GM21515 (cell line): ENCODE data around the gene ZNF605.
"Not testable (repeated sequence)": the region's sequence is repeated elsewhere in the genome, so short reads cannot be mapped to it uniquely, and the experiment has no call there.

Experiments
- ATAC-seq: cut with Tn5 transposase; IDR thresholded peaks from one replicate; pipeline ENCODE4 v1.9.1; 2021; ENCODE audit not compliant: unreplicated experiment

Gene ZNF605

DNA sequence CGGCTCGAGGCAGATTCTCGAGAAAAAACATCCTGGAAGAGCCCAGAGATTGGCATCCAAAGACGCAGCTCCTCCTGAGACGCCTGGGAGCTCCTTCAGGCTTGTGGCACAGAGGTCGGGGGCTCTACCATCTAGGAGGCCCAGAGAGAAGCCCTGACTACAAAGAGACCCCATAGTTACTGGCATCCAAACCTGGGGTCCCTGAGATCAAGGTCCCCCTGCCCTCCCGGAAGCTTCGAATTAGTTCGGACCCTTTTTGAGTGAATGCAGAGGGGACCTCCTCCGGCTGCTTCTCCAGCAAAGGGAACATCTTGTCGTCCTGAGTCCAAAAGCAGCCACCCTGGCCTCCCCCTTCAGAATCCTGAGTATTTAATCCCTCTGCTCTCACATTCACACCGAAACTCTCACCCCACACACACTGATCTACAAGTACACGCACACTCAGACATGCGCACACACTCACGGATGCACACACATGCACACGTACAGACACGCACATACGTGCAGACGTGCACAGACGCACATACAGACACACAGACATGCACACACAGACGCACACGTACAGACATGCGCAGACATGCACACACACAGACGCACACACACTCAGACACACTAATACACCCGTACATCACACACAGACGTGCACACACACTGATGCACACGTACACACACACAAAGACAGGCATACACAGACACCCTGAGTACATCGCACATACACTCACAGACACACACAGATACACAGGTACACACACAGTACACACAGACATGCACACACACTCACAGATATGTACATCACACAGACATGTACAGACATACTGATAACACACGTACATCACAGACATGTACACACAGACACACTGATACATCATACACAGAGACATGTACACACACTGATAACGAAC, 5.9 kb downstream of the ZNF605 start:
- no peak for ATAC-seq

- no peak for ATAC-seq
These were observed 7.7 kb downstream of the ZNF605 start for GRCh38 chr12:132948146-132949066.

DNA sequence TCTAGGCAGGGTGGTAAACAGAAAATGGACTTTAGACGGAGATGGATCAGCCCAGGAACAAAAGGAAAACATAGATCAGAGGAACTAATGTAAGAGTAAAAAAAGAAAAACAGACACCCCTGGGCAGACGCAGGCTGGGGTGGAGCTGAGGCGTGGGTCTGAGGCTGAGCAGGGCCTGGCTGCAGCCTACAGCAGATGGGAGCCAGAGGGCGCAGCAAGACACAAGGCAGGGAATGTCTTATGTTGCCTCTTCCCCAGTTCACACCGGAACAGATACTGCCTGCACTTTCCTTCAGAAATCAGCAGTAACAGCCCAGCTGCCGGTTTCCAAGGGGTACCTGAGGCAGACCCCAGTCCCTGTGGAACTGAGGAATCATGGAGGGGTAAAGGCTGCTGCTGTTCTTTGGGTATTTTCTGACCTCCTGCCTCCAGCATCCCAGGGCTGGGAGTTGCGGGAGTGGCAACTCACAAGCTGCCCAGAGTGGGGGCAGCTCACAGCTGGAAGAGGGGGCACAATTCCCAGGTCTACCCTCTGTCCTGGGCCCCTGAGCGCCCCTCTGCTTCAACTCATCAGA, 9.8 kb downstream of the ZNF605 start:
- no peak for ATAC-seq

GRCh38 chr12:132945806-132946205, 10.3 kb downstream of the ZNF605 start:
- ATAC-seq: no peak

GRCh38 chr12:132942611-132943010, 13.5 kb downstream of the ZNF605 start:
- ATAC-seq: no peak

- ATAC-seq: no peak
These were observed 14.7 kb downstream of the ZNF605 start for GRCh38 chr12:132941336-132941954.

GRCh38 chr12:132940071-132940719, 15.9 kb downstream of the ZNF605 start:
- no peak for ATAC-seq

DNA sequence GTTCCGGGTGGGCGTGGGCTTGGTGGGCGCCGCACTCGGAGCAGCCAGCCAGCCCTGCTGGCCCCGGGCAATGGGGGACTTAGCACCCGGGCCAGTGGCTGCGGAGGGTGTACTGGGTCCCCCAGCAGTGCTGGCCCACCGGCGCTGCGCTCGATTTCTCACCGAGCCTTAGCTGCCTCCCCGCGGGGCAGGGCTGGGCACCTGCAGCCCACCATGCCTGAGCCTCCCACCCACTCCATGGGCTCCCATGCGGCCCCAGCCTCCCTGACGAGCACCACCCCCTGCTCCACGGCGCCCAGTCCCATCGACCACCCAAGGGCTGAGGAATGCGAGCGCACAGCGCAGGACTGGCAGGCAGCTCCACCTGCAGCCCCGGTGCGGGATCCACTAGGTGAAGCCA, 17.3 kb downstream of the ZNF605 start:
- ATAC-seq: not testable (repeated sequence)

- ATAC-seq: no peak
These were observed 18.6 kb downstream of the ZNF605 start for GRCh38 chr12:132937476-132937875.

DNA sequence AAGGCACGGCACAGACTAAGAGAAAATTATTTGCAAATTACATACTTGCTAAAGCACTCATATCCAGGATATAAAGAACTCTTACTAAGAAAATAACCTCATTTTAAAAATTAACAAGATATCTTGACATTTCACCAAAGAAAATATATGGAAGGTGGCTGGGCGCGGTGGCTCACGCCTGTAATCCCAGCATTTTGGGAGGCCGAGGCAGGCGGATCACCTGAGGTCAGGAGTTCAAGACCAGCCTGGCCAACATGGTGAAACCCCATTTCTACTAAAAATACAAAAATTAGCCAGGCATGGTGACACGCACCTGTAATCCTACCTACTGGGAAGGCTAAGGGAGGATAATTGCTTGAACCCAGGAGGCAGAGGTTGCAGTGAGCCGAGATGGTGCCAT, 19.2 kb downstream of the ZNF605 start:
- not testable (repeated sequence) for ATAC-seq

GRCh38 chr12:132936163-132936562, 19.9 kb downstream of the ZNF605 start:
- no peak for ATAC-seq

GRCh38 chr12:132926415-132926833, 29.7 kb downstream of the ZNF605 start:
- ATAC-seq: no peak

GRCh38 chr12:132925597-132926414, 30.3 kb downstream of the ZNF605 start:
- no peak for ATAC-seq

- ATAC-seq: no peak
These were observed 31.8 kb downstream of the ZNF605 start for GRCh38 chr12:132924356-132924755.

GRCh38 chr12:132923356-132923909, 32.7 kb downstream of the ZNF605 start:
- ATAC-seq: no peak

DNA sequence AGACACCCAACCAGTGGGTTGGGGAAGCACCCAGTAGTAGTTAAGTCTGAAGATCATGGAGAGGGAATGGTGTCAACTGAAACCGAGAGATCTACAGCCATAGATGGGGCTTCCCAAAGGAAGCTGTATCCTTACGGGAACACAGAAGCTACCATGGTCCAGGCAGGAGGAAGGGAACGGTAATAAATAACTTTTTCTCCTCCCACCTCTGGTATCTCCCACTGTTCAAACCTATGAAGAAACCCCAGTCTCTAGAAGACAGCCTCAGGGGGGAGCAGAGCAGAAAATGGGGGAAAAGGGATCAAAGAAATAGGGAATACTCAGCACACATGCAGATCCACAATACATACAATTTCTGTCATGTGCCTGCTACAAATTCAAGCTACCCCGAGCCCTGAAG, 33.4 kb downstream of the ZNF605 start:
- ATAC-seq: no peak

DNA sequence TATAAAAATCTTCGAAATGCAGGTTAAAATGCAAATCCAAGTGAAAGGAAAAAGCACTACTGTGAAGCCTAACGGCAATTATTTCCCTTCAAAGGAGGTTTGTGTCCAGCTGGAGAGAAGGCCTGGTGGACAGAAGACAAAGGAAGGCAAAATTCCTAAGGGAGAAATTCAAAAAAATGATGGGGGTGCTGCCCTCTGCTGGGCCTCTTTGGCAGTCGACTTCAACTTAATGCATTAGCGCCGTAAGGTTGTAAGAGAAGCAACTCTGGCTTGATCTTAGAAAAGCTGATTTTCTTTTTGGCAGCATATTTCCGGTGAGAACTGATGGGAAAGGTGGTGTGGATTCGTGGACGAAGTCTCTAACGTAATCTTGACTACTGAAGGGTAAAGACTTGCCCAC, 34.4 kb downstream of the ZNF605 start:
- no peak for ATAC-seq

DNA sequence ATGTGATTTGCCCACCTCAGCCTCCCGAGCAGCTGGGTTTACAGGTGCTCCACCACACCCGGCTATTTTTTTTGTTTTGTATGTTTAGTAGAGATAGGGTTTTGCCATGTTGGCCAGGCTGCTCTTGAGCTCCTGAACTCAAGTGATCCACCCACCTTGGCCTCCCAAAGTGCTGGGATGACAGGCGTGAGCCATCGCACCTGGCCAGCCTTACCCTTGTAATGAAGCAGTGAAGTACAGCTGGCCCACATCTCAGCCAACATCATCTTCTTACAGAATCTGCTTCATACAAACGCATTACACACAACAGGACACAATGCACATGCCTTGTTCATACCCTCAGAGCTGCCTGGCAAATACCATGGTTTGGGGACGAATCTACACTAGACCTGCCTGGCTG, 37.4 kb downstream of the ZNF605 start:
- no peak for ATAC-seq

- no peak for ATAC-seq
These were observed 47.1 kb downstream of the ZNF605 start for GRCh38 chr12:132909030-132909368.
